Measurements from ENCODE around the gene ZDHHC20.
A peak's percentile ranks its signal among the peaks of the same experiment; 100 is the strongest.

Gene ZDHHC20, protein sequence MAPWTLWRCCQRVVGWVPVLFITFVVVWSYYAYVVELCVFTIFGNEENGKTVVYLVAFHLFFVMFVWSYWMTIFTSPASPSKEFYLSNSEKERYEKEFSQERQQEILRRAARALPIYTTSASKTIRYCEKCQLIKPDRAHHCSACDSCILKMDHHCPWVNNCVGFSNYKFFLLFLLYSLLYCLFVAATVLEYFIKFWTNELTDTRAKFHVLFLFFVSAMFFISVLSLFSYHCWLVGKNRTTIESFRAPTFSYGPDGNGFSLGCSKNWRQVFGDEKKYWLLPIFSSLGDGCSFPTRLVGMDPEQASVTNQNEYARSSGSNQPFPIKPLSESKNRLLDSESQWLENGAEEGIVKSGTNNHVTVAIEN

GRCh38 chr13:21458813-21459701, at the start of gene ZDHHC20:
Gene ZDHHC20, minus strand, starts transcription at chr13:21459303. Its CDS starts 132 bp downstream, at chr13:21459171.
- peak; percentile 83 to 89 for DNase-seq (ENCODE audit: low read depth in 2 of 2)

GRCh38 chr13:21504379-21504778, 45.3 kb upstream of the ZDHHC20 start:
- DNase-seq (ENCODE audit: low read depth in 2 of 2), result no peak

DNA sequence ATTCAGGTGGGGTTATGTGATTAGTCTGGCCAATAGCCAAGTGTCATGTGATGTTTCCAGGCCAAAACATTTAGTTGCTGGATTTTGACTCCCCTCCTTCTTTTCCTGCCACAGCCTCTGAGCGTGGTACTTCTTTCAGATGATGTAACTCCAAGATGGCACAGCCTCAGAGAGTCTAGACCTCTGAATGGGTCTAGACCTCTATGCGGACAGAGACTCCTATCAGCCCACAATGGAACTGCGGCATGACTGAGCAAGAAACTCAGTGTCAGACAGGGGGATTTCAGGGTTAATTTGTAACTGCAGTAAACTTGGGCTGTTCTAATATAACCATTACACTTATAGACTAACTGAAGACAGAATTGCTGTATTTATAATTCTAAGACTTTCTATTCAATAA, 42.6 kb upstream of the ZDHHC20 start:
- DNase-seq (ENCODE audit: low read depth in 2 of 2), result no peak

- DNase-seq (ENCODE audit: low read depth in 2 of 2), result no peak
These were observed 27.2 kb upstream of the ZDHHC20 start for GRCh38 chr13:21486322-21486721.

DNA sequence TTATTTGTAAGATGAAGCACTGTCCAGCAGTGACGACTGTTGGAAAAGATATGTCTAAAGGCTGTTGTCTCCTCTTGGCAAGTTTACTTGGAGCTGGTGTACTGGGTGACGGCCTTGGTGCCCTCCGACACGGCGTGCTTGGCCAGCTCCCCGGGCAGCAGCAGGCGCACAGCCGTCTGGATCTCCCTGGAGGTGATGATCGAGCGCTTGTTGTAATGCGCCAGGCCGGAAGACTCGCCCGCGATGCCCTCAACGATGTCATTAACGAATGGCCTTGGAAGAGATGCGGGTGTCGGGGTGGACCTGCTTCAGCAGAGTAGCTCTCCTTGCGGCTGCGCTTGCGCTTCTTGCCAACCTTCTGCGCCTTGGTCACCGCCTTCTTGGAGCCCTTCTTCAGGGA, 24.6 kb upstream of the ZDHHC20 start:
- DNase-seq (ENCODE audit: low read depth in 2 of 2), result no peak

DNA sequence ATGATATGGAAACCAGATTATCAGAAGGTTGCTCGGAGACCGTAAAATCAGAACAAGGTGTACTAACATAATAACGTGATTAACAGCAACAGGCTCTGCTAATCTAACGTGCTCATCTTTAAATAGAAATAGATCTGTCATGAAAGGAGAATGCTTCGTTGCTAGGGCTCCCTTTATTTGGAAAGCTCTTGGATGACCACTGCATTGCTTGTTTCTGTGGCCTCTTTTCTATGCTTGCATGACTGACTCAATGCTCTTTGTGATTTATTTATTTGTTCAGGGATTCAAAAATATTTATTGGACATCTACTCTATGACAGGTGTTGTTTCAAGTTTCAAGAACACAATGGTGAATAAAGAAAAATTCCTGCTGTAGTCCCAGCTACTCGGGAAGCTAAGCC, 22.3 kb upstream of the ZDHHC20 start:
- DNase-seq (ENCODE audit: low read depth in 2 of 2), result no peak

DNA sequence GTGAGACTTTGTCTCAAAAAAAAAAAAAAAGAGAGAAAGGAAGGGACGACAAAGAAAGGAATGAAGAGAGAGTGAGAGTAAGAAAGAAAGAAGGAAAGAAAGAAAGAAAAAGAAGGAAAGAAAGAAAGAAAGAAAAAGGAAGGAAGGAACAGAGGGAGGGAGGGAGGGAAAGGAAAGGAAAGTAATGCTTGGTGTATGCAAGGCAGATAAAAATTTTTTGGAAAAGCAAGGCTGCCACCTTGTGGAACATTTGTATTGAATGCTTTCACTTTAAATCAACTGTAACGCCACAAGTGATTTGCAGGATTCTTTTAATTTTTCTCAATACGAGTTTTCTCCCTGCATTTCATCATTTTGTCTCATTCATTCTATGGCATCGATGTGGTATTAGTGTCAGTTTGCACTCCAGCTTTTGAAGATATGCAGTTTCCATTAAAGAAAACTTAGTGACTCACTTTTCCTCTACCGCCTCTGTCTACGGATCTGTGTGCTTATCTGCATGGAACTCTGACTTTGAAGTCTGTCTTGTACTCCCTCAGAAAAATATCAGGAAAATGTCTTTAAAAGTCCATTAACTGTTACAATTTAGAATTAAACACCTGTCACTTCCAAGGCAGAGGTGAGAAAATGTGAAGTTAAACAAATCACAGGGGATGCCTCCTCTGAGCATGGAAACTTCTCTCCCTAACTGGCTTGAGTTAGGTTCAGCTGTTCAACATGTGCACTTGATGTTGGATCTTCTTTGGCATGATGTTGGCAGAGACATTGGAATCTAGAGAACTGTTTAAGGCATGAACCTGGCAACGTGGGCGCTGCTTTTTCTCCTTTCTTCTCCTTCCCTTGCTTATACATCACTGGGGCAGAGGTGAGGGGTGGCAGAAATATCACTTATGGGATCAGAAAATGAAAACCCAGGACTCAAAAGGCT, 20.0 kb upstream of the ZDHHC20 start:
- peak in 1 of 2 experiments; percentile 6 for DNase-seq (ENCODE audit: low read depth in 2 of 2)

DNA sequence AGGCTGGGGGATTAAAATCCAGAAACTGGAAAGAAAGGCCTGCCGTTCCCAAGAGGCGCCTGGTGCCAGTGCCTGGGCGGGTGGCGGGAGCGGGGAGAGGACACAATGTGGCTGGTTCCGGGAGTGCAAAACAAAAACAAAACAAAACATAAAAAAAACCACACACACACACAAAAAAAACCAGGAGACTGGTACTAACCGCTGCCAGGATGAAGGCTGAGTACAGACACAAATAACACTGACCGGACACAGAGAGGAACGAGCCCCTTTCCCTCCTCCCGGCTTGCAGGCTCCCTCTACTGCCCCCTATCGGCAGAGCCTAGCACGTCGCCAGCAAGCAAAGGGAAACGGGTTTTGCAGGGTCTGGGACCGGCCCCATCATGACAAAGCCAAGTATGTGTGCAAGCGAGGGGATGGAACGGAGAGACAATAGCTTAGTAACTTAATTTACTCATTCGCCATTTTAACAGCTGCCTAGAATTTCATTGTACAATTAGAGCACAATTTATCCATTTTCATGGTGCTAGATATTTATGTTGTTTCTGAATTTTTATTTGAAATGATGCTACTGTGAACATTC, 17.9 kb upstream of the ZDHHC20 start:
- DNase-seq (ENCODE audit: low read depth in 2 of 2), result peak; percentile 54 to 79

GRCh38 chr13:21475115-21475514, 16.0 kb upstream of the ZDHHC20 start:
- DNase-seq (ENCODE audit: low read depth in 2 of 2), result no peak

DNA sequence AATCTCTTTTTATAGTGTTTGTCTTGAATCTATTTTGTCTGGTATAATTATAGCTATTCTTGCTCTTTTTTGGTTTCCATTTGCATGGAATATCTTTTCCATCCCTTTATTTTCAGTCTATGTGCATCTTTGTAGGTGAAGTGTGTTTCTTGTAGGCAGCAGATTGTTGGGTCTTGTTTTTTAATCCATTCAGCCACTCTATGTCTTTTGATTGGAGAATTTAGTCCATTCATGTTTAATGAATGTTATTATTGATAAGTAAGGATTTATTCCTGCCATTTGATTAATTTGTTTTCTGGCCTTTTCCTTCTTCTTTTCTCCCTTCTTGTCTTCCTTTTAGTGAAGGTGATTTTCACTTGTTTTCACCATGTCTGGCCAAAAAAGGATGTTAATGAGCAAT, 11.7 kb upstream of the ZDHHC20 start:
- DNase-seq (ENCODE audit: low read depth in 2 of 2), result no peak

DNA sequence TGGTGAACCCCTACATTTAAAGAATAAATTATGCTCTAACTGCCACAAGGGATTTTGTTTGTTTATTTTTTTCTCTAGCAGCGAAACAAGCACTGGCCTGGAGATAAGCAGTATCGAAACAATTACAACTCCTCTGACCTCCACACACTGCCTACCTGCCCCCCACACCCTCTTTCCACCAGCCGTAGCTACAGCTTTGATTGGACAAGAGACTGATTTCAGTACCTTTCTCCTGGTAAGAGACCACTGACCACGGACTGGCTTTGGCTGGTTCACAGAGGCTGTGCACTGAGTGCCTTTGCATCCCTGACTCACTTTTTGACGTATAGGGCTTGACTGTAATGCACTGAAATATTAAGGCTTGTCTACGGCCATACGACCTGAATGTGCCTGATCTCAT, 7.4 kb upstream of the ZDHHC20 start:
- no peak for DNase-seq (ENCODE audit: low read depth in 2 of 2)

- no peak for DNase-seq (ENCODE audit: low read depth in 2 of 2)
These were observed 6.6 kb upstream of the ZDHHC20 start for GRCh38 chr13:21465710-21466160.

GRCh38 chr13:21463424-21463823, 4.3 kb upstream of the ZDHHC20 start:
- no peak for DNase-seq (ENCODE audit: low read depth in 2 of 2)

- DNase-seq (ENCODE audit: low read depth in 2 of 2), result no peak
These were observed 2.0 kb upstream of the ZDHHC20 start for GRCh38 chr13:21461131-21461530.

GRCh38 chr13:21458451-21458812, 671 bp downstream of the ZDHHC20 start:
- peak; percentile 12 to 48 for DNase-seq (ENCODE audit: low read depth in 2 of 2)

DNA sequence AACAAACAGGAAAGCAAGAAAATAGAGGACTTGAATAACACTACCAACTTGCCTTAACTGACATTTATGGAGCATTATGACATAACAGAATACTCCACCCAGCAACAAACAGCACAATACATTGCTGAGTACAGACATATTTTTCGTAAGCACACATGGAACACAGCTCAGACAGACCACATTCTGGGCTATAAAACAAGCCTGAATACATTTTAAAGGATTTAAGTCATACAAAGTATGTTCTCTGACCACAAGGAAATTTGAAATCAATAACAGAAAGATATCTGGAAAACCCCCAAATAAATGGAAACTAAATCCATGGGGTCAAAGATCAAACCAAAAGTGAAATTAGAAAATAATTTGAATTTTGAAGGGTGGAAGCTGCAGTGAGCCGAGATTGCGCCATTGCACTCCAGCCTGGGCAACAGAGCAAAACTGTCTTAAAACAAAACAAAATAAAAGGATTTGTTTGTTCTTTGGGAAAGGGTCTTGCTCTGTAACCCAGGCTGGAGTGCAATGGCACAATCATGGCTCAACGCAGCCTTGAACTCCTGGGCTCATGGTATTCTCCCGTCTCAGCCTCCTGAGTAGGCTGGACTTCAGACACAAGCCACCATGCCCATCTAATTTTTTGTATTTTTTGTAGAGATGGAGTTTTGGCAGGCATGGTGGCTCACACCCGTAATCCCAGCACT, 5.6 kb downstream of the ZDHHC20 start:
- DNase-seq (ENCODE audit: low read depth in 2 of 2), result no peak

DNA sequence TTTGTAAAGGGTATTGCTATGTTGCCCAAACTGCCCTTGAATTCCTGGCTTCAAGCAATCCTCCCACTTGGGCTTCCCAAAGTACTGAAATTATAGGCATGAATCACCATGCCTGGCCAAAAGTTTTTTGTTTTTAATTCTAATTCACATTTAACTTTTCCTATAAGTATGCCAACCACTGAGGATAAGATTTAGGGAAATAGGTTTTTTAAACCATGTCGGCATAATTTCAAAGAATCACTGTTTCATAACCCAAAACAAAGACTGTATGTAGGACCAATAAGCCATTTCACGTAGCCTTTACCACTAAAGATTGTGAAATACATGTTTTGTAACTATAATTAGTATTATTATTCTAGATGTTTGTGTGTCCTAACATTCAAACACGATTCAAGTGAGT, 8.2 kb downstream of the ZDHHC20 start:
- no peak for DNase-seq (ENCODE audit: low read depth in 2 of 2)

DNA sequence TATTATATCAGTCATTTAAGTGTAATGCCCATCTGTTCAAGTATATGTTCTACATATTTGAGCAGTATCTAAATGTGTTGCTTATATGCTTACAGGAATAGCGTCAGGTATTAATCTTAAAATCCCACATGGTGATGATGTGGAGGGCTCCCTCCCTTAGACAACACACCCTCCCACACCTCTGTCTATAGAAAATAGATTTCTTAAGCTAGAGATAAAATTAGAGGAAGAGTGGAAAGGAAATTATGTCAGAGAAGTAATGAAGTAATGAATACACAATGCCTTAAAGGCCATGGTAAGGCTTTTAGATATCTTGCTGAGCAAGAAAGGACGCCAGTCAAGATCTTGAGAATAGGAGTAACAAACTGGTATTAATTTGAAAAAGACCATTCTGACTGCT, 12.4 kb downstream of the ZDHHC20 start:
- no peak for DNase-seq (ENCODE audit: low read depth in 2 of 2)

GRCh38 chr13:21445759-21446158, 13.3 kb downstream of the ZDHHC20 start:
- no peak for DNase-seq (ENCODE audit: low read depth in 2 of 2)

GRCh38 chr13:21443171-21443570, 15.9 kb downstream of the ZDHHC20 start:
- DNase-seq (ENCODE audit: low read depth in 2 of 2), result no peak

DNA sequence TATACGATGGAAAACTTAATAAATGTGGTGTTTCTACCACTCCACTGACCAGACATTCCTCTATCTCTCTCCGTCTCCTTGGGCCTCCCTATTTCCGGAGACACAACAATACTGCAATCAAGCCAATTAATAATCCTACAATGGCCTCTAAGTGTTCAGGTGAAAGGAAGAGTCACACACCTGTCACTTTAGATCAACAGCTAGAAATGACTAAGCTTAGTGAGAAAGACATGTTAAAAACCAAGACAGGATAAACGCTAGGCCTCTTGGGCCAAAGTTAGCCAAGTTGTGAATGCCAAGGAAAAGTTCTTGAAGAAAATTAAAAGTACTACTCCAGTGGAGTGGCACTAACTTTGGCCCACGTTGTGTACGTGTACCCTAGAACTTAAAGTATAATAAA, 22.5 kb downstream of the ZDHHC20 start:
- no peak for DNase-seq (ENCODE audit: low read depth in 2 of 2)
